Measurements from ENCODE around the gene OR2H1. TPM values are rescaled to one million over a fixed set of nuclear protein-coding genes. Genes with fewer than 3 reads are reported as not detected.

OR2H1 gene
- total RNA-seq, 4 donors from 2014 or later, result not detected

DNA sequence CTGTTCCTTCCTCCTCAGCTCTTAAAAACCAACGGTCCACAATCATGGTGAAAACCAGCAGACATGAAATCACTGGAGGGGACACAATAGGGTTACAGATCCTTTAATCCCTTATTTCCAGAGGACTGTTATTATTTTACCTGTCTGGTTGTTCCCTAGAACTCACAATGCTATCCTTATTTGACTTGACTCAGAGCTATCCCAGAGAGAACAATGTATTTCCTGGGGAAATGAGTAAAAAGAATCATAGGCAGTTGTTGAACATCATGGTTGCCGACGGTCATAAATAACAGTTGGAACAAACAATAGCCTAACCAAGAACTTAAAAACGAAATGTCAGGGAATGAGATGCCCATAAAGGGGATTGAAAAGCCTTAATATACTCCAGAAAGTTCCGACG lies 9.3 kb downstream of the OR2H1 start:
- Histone ChIP-seq H3K27me3 (no peaks in the 10 kb centered on the region), H3K4me3 (replicated peaks in 1 of 3) (no peak overlapping the region), H3K4me1 (no peaks in the 10 kb centered on the region), H3K27ac (no peak overlapping the region), H3K36me3 (no peaks in the 10 kb centered on the region), H3K9me3 (no peaks in the 10 kb centered on the region)
- no peak for DNase-seq
- TF ChIP-seq POLR2A (IDR thresholded peaks at IDR 0.05) (no peak), CTCF (IDR thresholded peaks at IDR 0.05) (no peak)
- WGBS, 2 donors, result 49 to 61% methylated on average over 6 of the region's 6 CpGs
- intact Hi-C loops (cut with DNase I), result no loop called here

DNA sequence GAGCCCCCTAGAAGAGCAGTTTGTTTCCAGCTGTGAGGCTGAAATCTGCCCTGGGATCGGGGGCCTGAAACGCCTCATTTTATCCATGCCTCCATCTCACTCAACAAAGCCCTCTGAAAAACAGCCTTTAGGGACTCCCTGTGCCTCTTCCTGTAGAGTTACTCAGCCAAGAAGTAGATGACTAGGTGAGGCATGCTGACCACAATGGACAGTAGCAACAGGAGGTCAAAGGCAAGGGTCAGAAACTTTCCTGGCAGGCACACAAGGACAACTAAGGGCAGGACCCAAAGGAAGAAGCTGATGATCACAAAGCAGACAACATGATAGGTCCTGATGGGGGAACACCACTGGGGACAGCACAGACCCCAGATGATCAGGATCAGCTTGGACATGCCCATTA lies 18.0 kb downstream of the OR2H1 start:
- no peak overlapping the region for H3K27ac ChIP-seq
- H3K4me3 ChIP-seq (replicated peaks in 1 of 3), result no peak overlapping the region
- H3K27me3 ChIP-seq, result no peaks in the 10 kb centered on the region
- no peaks in the 10 kb centered on the region for H3K36me3 ChIP-seq
- intact Hi-C loops (cut with DNase I), result no loop called here
- no peaks in the 10 kb centered on the region for H3K4me1 ChIP-seq
- DNase-seq, result no peak
- TF ChIP-seq POLR2A (IDR thresholded peaks at IDR 0.05) (no peak), CTCF (IDR thresholded peaks at IDR 0.05) (no peak)
- H3K9me3 ChIP-seq, result no peaks in the 10 kb centered on the region
- 57 to 75% methylated on average over 2 of the region's 2 CpGs for WGBS, 2 donors

DNA sequence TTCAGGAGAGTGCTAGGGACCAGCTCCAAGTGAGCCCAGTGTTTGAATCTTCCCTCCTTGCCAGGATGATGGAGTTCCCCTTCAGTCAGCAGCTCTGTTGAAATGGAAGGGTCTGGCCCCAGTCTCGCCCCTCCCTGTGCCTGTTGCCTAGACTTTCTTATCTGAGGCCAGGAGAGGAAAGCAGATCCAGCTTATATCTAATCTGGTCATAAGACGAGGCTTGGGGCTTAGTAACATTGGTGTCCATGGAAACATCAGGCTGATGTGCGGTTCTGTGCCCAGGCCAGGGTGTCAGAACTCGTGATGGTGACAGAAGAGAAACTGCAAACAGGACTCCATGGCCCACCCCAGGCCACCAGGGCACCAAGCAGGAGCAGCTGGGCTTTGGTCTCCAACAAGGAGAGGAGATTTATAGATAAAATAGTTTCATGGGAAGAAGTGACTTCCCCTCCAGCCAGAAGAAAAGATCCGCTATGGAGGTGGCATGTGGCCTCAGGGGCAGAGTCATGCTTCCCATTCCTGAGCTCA lies 21.0 kb downstream of the OR2H1 start:
- no peak for DNase-seq
- intact Hi-C loops (cut with DNase I), result no loop called here
- TF ChIP-seq CTCF (IDR thresholded peaks at IDR 0.05), result no peak
- no peak for TF ChIP-seq POLR2A (IDR thresholded peaks at IDR 0.05)
- 65 to 69% methylated on average over 5 of the region's 5 CpGs for WGBS, 2 donors
- H3K4me3 ChIP-seq (replicated peaks in 1 of 3), result no peak overlapping the region
- H3K36me3 ChIP-seq, result no peaks in the 10 kb centered on the region
- H3K27ac ChIP-seq, result no peak overlapping the region
- no peaks in the 10 kb centered on the region for H3K27me3 ChIP-seq
- H3K9me3 ChIP-seq, result no peaks in the 10 kb centered on the region
- H3K4me1 ChIP-seq, result no peaks in the 10 kb centered on the region

DNA sequence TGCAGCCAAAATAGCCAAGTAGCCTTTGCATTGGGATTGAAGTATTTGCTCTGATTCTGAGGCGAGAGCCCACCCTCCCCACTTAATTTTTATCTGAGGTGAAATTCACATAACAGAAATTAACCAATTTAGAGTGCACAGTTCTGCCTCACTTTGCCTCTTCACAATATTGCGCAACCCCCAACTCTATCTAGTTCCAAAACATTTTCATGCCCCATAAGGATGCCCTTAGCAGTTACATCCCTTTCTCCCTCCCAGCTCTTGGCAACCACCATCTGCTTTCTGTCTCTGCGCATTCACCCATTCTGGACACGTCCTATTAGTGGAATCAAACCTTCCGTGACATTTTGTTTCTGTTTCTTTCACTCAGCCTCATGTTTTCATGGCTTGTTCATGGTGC lies 21.8 kb downstream of the OR2H1 start:
- Histone ChIP-seq H3K36me3 (no peaks in the 10 kb centered on the region), H3K4me3 (replicated peaks in 1 of 3) (no peak overlapping the region), H3K27ac (no peak overlapping the region), H3K4me1 (no peaks in the 10 kb centered on the region), H3K27me3 (no peaks in the 10 kb centered on the region), H3K9me3 (no peaks in the 10 kb centered on the region)
- TF ChIP-seq POLR2A (IDR thresholded peaks at IDR 0.05) (no peak), CTCF (IDR thresholded peaks at IDR 0.05) (no peak)
- intact Hi-C loops (cut with DNase I), result no loop called here
- WGBS, 2 donors, result 87% methylated on average over 5 of the region's 5 CpGs
- no peak for DNase-seq

DNA sequence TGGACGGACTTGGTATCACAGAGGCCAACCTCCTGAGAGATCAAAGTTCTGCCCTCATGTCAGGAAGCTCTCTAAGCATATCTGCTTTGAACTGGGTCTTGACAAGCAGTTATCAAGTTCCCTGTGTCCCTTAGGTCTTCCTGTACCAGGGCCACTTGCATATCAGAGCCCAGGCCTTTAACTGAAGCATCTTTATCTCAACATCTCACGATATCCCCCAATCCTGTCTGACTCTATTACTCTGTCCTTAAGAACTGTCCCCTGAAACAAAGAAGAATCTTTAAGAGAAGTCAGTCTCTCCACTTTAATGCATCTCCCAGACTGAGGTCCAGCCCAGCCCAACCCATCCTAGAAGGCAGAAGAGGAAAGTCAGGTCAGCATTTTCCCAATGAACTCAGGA lies 22.6 kb downstream of the OR2H1 start:
- no peak for DNase-seq
- intact Hi-C loops (cut with DNase I), result no loop called here
- H3K4me3 ChIP-seq (replicated peaks in 1 of 3), result no peak overlapping the region
- H3K4me1 ChIP-seq, result no peaks in the 10 kb centered on the region
- H3K27ac ChIP-seq, result no peak overlapping the region
- TF ChIP-seq POLR2A (IDR thresholded peaks at IDR 0.05) (no peak), CTCF (IDR thresholded peaks at IDR 0.05) (no peak)
- H3K9me3 ChIP-seq, result no peaks in the 10 kb centered on the region
- 80 to 86% methylated on average over 2 of the region's 2 CpGs for WGBS, 2 donors
- no peaks in the 10 kb centered on the region for H3K36me3 ChIP-seq
- H3K27me3 ChIP-seq, result no peaks in the 10 kb centered on the region

All from thyroid gland (tissue), 4 donors.